GM06990 (cell line): ENCODE measurements around the gene SOX8.
"Not testable (repeated sequence)": the region's sequence is repeated elsewhere in the genome, so short reads cannot be mapped to it uniquely, and the experiment has no call there.

Source experiments
- DNase-seq: peaks from one replicate; pipeline ENCODE4 v3.0.0-alpha.2; 2011; ENCODE audit not compliant: insufficient read length; ENCODE audit errors: extremely low read depth
- H3K27me3 ChIP-seq: replicated peaks from 2 replicates; pipeline ENCODE4 v1.6.0; 2011; ENCODE audit warnings: low read length; ENCODE audit not compliant: control insufficient read depth, insufficient read depth
- H3K36me3 ChIP-seq: 2 replicates; pipeline ENCODE4 v1.5.1; 2011; ENCODE audit warnings: low read length; ENCODE audit not compliant: control insufficient read depth, insufficient read depth
- H3K4me3 ChIP-seq: replicated peaks from 2 replicates; pipeline ENCODE4 v1.5.1; 2011; ENCODE audit warnings: low read depth, mild to moderate bottlenecking, control low read depth, low read length
- TF ChIP-seq, protein P1 (sequence below): IDR thresholded peaks from 2 replicates; pipeline ENCODE4 v1.5.1; 2011; ENCODE audit warnings: low read length, control low read depth, mild to moderate bottlenecking, inconsistent platforms; ENCODE audit not compliant: insufficient read depth, poor library complexity, severe bottlenecking

The SOX8 gene

GRCh38 chr16:951660-952301, 29.8 kb upstream of the SOX8 start:
- no peak overlapping the region for H3K4me3 ChIP-seq
- no peaks in the 10 kb centered on the region; the same call in 1 of the 2 replicates for H3K36me3 ChIP-seq
- H3K27me3 ChIP-seq, result no peaks in the 10 kb centered on the region
- DNase-seq, result no peak
- TF ChIP-seq, protein P1, sequence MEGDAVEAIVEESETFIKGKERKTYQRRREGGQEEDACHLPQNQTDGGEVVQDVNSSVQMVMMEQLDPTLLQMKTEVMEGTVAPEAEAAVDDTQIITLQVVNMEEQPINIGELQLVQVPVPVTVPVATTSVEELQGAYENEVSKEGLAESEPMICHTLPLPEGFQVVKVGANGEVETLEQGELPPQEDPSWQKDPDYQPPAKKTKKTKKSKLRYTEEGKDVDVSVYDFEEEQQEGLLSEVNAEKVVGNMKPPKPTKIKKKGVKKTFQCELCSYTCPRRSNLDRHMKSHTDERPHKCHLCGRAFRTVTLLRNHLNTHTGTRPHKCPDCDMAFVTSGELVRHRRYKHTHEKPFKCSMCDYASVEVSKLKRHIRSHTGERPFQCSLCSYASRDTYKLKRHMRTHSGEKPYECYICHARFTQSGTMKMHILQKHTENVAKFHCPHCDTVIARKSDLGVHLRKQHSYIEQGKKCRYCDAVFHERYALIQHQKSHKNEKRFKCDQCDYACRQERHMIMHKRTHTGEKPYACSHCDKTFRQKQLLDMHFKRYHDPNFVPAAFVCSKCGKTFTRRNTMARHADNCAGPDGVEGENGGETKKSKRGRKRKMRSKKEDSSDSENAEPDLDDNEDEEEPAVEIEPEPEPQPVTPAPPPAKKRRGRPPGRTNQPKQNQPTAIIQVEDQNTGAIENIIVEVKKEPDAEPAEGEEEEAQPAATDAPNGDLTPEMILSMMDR, result no peak

DNA sequence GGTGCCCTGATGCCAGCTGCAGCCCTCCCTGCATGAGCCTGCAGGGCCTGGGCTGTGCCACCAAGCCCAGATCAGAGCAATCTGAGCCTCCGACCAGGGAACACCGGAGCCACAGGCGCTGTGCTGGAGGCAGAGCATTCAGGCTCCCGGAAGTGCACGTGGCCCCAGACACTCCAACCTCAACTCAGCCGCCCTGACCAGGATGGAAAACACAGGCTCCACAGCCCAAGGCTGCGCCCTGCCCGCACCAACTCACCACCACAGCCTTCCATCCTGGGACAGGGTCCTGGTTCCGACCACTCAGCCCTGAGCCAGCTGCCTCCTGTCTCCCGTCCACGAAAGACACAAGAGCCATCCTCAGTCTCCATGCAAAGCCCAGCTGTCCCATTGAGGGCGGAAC, 29.2 kb upstream of the SOX8 start:
- no peak for DNase-seq
- TF ChIP-seq, protein P1, result no peak

GRCh38 chr16:953818-954217, 27.8 kb upstream of the SOX8 start:
- not testable (repeated sequence) for H3K36me3 ChIP-seq, H3K4me3 ChIP-seq, DNase-seq, H3K27me3 ChIP-seq

More for the DNA sequence above, 29.2 kb upstream of the SOX8 start:
- Histone ChIP-seq H3K27me3 (no peaks in the 10 kb centered on the region), H3K4me3 (no peak overlapping the region), H3K36me3 (no peaks in the 10 kb centered on the region; the same call in 1 of the 2 replicates)

DNA sequence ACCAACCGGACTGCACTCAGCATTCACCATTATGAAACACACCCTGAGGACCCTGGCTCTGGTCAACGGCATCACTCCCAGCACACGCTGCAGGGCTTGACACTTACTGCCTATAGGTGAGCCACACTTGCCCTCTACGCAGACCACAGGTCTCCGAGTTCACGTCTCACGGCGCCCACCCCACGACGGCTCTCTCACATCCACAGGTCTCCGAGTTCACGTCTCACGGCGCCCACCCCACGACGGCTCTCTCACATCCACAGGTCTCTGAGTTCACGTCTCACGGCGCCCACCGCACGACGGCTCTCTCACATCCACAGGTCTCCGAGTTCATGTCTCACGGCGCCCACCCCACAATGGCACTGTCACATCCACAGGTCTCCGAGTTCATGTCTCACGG, 25.8 kb upstream of the SOX8 start:
- H3K4me3 ChIP-seq, H3K27me3 ChIP-seq, H3K36me3 ChIP-seq, DNase-seq: not testable (repeated sequence)

DNA sequence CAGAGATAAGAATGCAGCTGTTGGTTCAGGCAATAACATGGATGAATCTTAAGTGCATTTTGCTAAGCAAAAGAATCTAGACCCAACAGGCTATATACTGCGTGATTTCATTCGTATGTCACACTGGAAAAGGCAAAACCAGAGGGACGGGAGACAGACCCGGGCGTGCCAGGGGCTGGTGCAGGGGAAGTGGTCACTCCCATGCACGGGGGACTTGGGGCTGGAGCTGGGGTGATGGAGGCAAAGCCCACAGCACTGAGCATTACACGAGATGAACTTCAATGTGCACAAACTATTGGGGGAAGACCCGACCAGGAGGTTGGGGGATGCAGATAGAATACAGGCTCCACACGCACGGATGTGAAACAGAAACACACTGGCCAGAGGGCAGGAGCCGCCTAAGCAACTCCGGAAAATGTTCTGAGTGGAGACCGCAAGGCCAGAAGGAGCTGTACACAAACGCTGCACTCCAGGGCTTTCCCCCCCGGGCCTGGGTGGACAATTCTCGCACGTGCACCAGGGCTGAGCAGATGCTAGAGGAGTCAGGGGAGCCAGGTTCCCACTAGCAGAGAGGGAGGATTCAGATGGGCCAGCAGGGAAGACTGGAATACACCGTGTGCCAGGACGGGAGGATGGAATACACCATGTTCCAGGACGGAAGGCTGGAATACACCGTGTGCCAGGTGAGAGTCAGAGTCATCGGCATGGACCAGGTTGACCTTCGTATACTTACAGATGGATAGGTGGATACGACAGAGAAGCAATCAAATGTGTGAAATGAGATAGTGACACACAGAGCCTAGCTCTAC, 22.1 kb upstream of the SOX8 start:
- no peaks in the 10 kb centered on the region for H3K27me3 ChIP-seq
- no peaks in the 10 kb centered on the region for H3K36me3 ChIP-seq
- TF ChIP-seq, protein P1, result no peak
- DNase-seq, result no peak
- H3K4me3 ChIP-seq, result no peak overlapping the region

GRCh38 chr16:962366-962765, 19.2 kb upstream of the SOX8 start:
- TF ChIP-seq, protein P1, result no peak
- no peak overlapping the region for H3K4me3 ChIP-seq
- H3K36me3 ChIP-seq, result no peaks in the 10 kb centered on the region; the same call in 1 of the 2 replicates
- DNase-seq, result no peak
- H3K27me3 ChIP-seq, result no peaks in the 10 kb centered on the region
